Posterior vena cava (tissue), 2 donors: ENCODE results near the gene MBD3L3. TPM values are rescaled to one million over a fixed set of nuclear protein-coding genes. Genes with fewer than 3 reads are reported as not detected.
"Not testable (repeated sequence)": the region's sequence is repeated elsewhere in the genome, so short reads cannot be mapped to it uniquely, and the experiment has no call there.

Source experiments
- DNase-seq: peaks from one replicate; pipeline ENCODE4 v3.0.0-alpha.2; 2020; ENCODE audit warnings: low spot score
- intact Hi-C, 2 donors: fragments of 100-400 bp; cut with DNase I; formaldehyde crosslinking; loops; one replicate each; pipeline versions ENCODE4 v1.14.1 to v1.14.2; 2022 to 2023
- total RNA-seq, 2 donors: library from RNA; stranded (reverse); fragmentation: NEBNext Ultra II Directional; extraction: Animal tissue kit (Norgen Biotek cat#: 25700); gene quantifications; one replicate each; pipeline ENCODE4 v1.2.1, GENCODE V29; 2021
- donor health status: DM: yes; HTN: yes; CAD: no.
- donor health status: DM: yes; HTN: yes; CAD: no.

MBD3L3 gene
- total RNA-seq, 2 donors from 2014 or later = not detected

- no peak for DNase-seq
- intact Hi-C loops = no loop called here
Measured at GRCh38 chr19:7067716-7068115, 9.2 kb upstream of the MBD3L3 start.

GRCh38 chr19:7067122-7067521, 8.6 kb upstream of the MBD3L3 start:
- DNase-seq, intact Hi-C loops: not testable (repeated sequence)

- no peak for DNase-seq
- intact Hi-C loops = no loop called here
Measured at GRCh38 chr19:7063764-7064418, 5.4 kb upstream of the MBD3L3 start.

GRCh38 chr19:7063339-7063738, 4.9 kb upstream of the MBD3L3 start:
- intact Hi-C loops = no loop called here
- DNase-seq = no peak

GRCh38 chr19:7059977-7060376, 1.5 kb upstream of the MBD3L3 start:
- DNase-seq, intact Hi-C loops: not testable (repeated sequence)

- DNase-seq, intact Hi-C loops: not testable (repeated sequence)
Measured at GRCh38 chr19:7056371-7056770, 2.1 kb downstream of the MBD3L3 start.

- DNase-seq = not testable (repeated sequence)
Measured at GRCh38 chr19:7055679-7056078, 2.8 kb downstream of the MBD3L3 start.

GRCh38 chr19:7054635-7055368, 3.7 kb downstream of the MBD3L3 start:
- DNase-seq, intact Hi-C loops: not testable (repeated sequence)

More at GRCh38 chr19:7055679-7056078, 2.8 kb downstream of the MBD3L3 start:
- intact Hi-C loops = not testable (repeated sequence)

- intact Hi-C loops, DNase-seq: not testable (repeated sequence)
Measured at GRCh38 chr19:7052896-7053295, 5.6 kb downstream of the MBD3L3 start.

- intact Hi-C loops = not testable (repeated sequence)
- peak; percentile 68 for DNase-seq
Measured at GRCh38 chr19:7051421-7051820, 7.1 kb downstream of the MBD3L3 start.

GRCh38 chr19:7049021-7049420, 9.5 kb downstream of the MBD3L3 start, which contains the start of gene MBD3L2:
TSS of gene MBD3L2 (plus strand) at chr19:7049321. CDS start at chr19:7049374, 53 bp downstream.
- intact Hi-C loops, DNase-seq: not testable (repeated sequence)

GRCh38 chr19:7041563-7041962, 16.9 kb downstream of the MBD3L3 start:
- intact Hi-C loops, DNase-seq: not testable (repeated sequence)

- DNase-seq, intact Hi-C loops: not testable (repeated sequence)
Measured at GRCh38 chr19:7040079-7040478, 18.4 kb downstream of the MBD3L3 start, which contains the start of gene MBD3L4. TSS of gene MBD3L4 (minus strand) at chr19:7040179. CDS start at chr19:7040144, 35 bp downstream.

- DNase-seq, intact Hi-C loops: not testable (repeated sequence)
Measured at GRCh38 chr19:7030278-7030677, 28.2 kb downstream of the MBD3L3 start, which contains the start of gene MBD3L5. TSS of gene MBD3L5 (plus strand) at chr19:7030578. CDS start at chr19:7030612, 34 bp downstream.

GRCh38 chr19:7028790-7029189, 29.7 kb downstream of the MBD3L3 start:
- not testable (repeated sequence) for DNase-seq

GRCh38 chr19:7021331-7021730, 37.1 kb downstream of the MBD3L3 start, which contains the start of gene MBD3L2B:
TSS of gene MBD3L2B (minus strand) at chr19:7021431. CDS start at chr19:7021397, 34 bp downstream.
- intact Hi-C loops, DNase-seq: not testable (repeated sequence)

More at GRCh38 chr19:7028790-7029189, 29.7 kb downstream of the MBD3L3 start:
- intact Hi-C loops = not testable (repeated sequence)

GRCh38 chr19:7018828-7019227, 39.6 kb downstream of the MBD3L3 start:
- intact Hi-C loops = no loop called here
- no peak for DNase-seq

- intact Hi-C loops = no loop called here
- DNase-seq = no peak
Measured at GRCh38 chr19:7013678-7014077, 44.8 kb downstream of the MBD3L3 start.

GRCh38 chr19:7010722-7011593, 47.5 kb downstream of the MBD3L3 start:
- intact Hi-C loops = no loop called here

More at GRCh38 chr19:7010722-7011593, 47.5 kb downstream of the MBD3L3 start:
- DNase-seq = no peak
